A673 (cell line): Measurements from ENCODE around the gene RNFT2. TPM values are rescaled to one million over a fixed set of nuclear protein-coding genes. Genes with fewer than 3 reads are reported as not detected.

Experiments
- BruUV-seq: library from RNA; stranded (reverse); fragments of 400-500 nt; replicated peaks from 2 replicates; lab custom pipeline; 2021; lab: Mats Ljungman, UMichigan
- CTCF ChIA-PET: fragments of 300-600 bp; sonication (Branson Sonifier 250); formaldehyde crosslinking; loops from one replicate; lab custom pipeline; 2022; ENCODE audit warnings: antibody characterized with exemption; lab: Charles Lee
- POLR2A ChIA-PET: fragments of 300-600 bp; sonication (Branson Sonifier 250); formaldehyde crosslinking; loops from one replicate; lab custom pipeline; 2022; ENCODE audit warnings: antibody characterized with exemption; ENCODE audit not compliant: low non-redundant PET; lab: Charles Lee
- DNase-seq: peaks from one replicate; pipeline ENCODE4 v3.0.0-alpha.2; 2015; ENCODE audit warnings: low spot score
- H3K27ac ChIP-seq: fragments of 200-600 bp; sonication (generic); 2 replicates; pipeline ENCODE4 v1.5.1; 2016; ENCODE audit warnings: mixed run types, low read depth, mild to moderate bottlenecking, mixed read lengths, antibody characterized with exemption, low read length; ENCODE audit not compliant: poor library complexity, severe bottlenecking
- H3K27me3 ChIP-seq: fragments of 200-600 bp; sonication (generic); replicated peaks from 2 replicates; pipeline ENCODE4 v1.6.1; 2017; ENCODE audit warnings: mixed run types, low read depth, mild to moderate bottlenecking, mixed read lengths, antibody characterized with exemption, low read length; ENCODE audit not compliant: insufficient read depth, poor library complexity
- H3K36me3 ChIP-seq: fragments of 200-600 bp; sonication (generic); 2 replicates; pipeline ENCODE4 v1.6.1; 2016; ENCODE audit warnings: mixed run types, mild to moderate bottlenecking, mixed read lengths, antibody characterized with exemption, low read length; ENCODE audit not compliant: insufficient read depth, poor library complexity, severe bottlenecking
- H3K4me1 ChIP-seq: fragments of 200-600 bp; sonication (generic); 2 replicates; pipeline ENCODE4 v1.6.1; 2017; ENCODE audit warnings: mixed run types, mild to moderate bottlenecking, mixed read lengths, antibody characterized with exemption, low read length; ENCODE audit not compliant: insufficient read depth, poor library complexity, severe bottlenecking
- H3K4me3 ChIP-seq: fragments of 200-600 bp; sonication (generic); 2 replicates; pipeline ENCODE4 v1.5.1; 2016; ENCODE audit warnings: low read depth, mixed run types, mild to moderate bottlenecking, mixed read lengths, low read length; ENCODE audit not compliant: poor library complexity, severe bottlenecking
- H3K9me3 ChIP-seq: fragments of 200-600 bp; sonication (generic); 2 replicates; pipeline ENCODE4 v1.6.1; 2016; ENCODE audit warnings: mixed run types, low read depth, mild to moderate bottlenecking, mixed read lengths, antibody characterized with exemption, low read length; ENCODE audit not compliant: poor library complexity, severe bottlenecking
- EZH2 ChIP-seq: fragments of 200-600 bp; sonication (generic); IDR thresholded peaks from 2 replicates; pipeline ENCODE4 v1.6.1; 2017; ENCODE audit warnings: borderline replicate concordance, low read depth, mild to moderate bottlenecking, mixed read lengths, antibody characterized with exemption, low read length; ENCODE audit not compliant: poor library complexity, severe bottlenecking
- intact Hi-C: fragments of 100-400 bp; cut with micrococcal nuclease; formaldehyde crosslinking; loops from one replicate; pipeline ENCODE4 v1.10.0; 2022; ENCODE audit not compliant: unreplicated experiment
- total RNA-seq: library from RNA; stranded (reverse); gene quantifications from 2 replicates; pipeline ENCODE4 v1.2.3, GENCODE V29; 2021
- TF ChIP-seq, protein P1 (sequence below): fragments of 300-800, 200-600 bp; sonication (generic); conservative IDR thresholded peaks from 2 replicates; pipeline ENCODE4 v1.5.1; 2017; ENCODE audit warnings: low read depth, mild to moderate bottlenecking, antibody characterized with exemption, low read length, moderate library complexity, mixed read lengths

The RNFT2 gene
- total RNA-seq, 1 experiment from 2014 or later = 36.4 TPM

DNA sequence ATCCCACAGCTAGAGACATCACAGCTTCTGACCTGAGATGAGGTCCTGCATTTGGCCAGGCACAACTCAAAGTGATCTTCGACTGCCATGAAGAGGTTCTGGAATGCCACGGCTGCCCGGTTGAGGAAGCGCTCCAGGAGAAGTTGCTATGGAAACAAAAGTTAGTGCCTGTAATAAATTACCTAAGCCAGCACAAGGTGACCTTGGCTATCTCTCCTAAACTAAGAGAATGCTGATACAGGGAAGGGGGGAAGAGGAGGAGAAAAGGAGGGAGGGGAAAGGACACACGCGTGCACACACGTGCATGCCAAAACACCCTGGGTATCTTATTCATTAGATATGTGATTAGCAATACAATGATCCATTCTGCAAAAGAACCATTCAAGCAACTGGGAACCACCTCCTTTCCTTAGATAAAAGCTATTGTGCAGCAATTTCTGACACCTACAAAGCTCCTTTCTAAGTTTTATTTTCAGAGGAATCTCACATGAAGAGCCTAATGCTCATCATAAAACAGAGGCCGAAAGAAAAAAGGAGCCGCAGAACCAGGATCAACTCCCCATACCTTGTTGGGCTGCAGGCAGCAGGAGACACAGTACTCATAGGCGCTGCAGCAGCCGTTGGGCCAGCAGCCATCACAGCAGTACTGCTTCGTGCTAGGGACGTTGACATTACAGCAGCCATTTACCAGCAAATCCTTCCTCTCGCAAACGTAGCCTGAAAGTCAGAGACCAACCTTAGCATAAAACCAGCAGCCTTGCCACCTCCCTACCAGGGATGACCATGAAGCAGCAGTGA is 18.2 kb upstream of the RNFT2 start:
- no peaks in the 10 kb centered on the region for H3K27me3 ChIP-seq
- POLR2A ChIA-PET = no interaction called here
- peak overlapping the region; percentile 13 for H3K27ac ChIP-seq
- H3K9me3 ChIP-seq = no peaks in the 10 kb centered on the region
- TF ChIP-seq, protein P1, sequence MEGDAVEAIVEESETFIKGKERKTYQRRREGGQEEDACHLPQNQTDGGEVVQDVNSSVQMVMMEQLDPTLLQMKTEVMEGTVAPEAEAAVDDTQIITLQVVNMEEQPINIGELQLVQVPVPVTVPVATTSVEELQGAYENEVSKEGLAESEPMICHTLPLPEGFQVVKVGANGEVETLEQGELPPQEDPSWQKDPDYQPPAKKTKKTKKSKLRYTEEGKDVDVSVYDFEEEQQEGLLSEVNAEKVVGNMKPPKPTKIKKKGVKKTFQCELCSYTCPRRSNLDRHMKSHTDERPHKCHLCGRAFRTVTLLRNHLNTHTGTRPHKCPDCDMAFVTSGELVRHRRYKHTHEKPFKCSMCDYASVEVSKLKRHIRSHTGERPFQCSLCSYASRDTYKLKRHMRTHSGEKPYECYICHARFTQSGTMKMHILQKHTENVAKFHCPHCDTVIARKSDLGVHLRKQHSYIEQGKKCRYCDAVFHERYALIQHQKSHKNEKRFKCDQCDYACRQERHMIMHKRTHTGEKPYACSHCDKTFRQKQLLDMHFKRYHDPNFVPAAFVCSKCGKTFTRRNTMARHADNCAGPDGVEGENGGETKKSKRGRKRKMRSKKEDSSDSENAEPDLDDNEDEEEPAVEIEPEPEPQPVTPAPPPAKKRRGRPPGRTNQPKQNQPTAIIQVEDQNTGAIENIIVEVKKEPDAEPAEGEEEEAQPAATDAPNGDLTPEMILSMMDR = no peak
- no peak for TF ChIP-seq EZH2
- no peak for DNase-seq
- intact Hi-C loops = no loop called here
- no peak overlapping the region for H3K4me3 ChIP-seq
- H3K4me1 ChIP-seq = peaks cover 33% of the 10 kb centered on the region
- no peaks in the 10 kb centered on the region for H3K36me3 ChIP-seq
- CTCF ChIA-PET = no interaction called here
- BruUV-seq = no TSS peak

DNA sequence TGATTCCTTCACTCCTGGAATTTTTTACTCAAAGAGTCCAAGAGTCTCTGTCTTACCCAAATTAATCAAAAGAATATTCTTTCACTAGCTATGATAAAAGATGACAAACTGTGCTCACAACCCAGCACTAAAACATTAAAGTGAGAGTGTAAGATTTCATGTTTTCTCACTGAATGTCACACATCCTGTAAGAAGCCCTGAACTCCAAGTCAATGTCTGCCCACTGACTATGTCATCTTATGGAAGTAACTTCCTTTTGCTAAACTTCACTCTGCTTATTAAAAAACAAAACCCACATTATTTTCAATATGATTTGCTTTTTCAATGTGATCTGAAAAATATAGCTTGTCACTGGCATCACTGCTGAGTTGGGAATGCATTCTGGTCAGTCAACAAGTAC is 15.9 kb upstream of the RNFT2 start:
- DNase-seq = no peak
- TF ChIP-seq, protein P1 = no peak
- Histone ChIP-seq H3K4me1 (peaks cover 25% of the 10 kb centered on the region), H3K9me3 (no peaks in the 10 kb centered on the region), H3K27me3 (no peaks in the 10 kb centered on the region), H3K27ac (no peak overlapping the region), H3K4me3 (no peak overlapping the region), H3K36me3 (no peaks in the 10 kb centered on the region)
- CTCF ChIA-PET = no interaction called here
- no TSS peak for BruUV-seq
- intact Hi-C loops = no loop called here
- POLR2A ChIA-PET = no interaction called here

DNA sequence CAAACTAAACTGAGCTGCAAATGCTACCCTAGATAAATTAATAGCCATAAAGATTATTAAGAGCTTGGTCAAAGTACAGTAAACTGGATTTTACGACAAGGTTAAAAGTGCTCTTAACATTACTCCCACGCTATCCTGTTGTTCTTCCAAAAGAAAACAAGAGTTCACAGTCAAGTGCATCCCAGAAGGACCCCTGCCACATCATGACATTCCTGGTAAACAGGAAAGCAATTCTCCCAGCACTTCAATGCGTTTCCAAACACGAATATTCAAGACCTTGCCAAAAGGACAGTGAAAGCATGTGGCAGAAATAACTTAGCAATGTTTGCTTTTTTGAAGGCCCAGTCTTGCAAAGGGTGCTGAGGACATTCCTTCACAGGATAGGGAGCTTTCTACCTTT is 11.4 kb upstream of the RNFT2 start:
- no peak for TF ChIP-seq EZH2
- TF ChIP-seq, protein P1 = no peak
- ChIA-PET CTCF (no interaction called here), POLR2A (no interaction called here)
- Histone ChIP-seq H3K27me3 (no peaks in the 10 kb centered on the region), H3K36me3 (no peaks in the 10 kb centered on the region), H3K9me3 (no peaks in the 10 kb centered on the region), H3K4me3 (no peak overlapping the region), H3K4me1 (no peaks in the 10 kb centered on the region), H3K27ac (no peak overlapping the region)
- intact Hi-C loops = no loop called here
- no peak for DNase-seq
- no TSS peak for BruUV-seq
